ENCODE results near the gene IRF7. TPM values are rescaled to one million over a fixed set of nuclear protein-coding genes. Genes with fewer than 3 reads are reported as not detected.

The IRF7 gene
- total and polyA plus RNA-seq, 11 donors: 5.5 to 30.6 (median 14.9) TPM

DNA sequence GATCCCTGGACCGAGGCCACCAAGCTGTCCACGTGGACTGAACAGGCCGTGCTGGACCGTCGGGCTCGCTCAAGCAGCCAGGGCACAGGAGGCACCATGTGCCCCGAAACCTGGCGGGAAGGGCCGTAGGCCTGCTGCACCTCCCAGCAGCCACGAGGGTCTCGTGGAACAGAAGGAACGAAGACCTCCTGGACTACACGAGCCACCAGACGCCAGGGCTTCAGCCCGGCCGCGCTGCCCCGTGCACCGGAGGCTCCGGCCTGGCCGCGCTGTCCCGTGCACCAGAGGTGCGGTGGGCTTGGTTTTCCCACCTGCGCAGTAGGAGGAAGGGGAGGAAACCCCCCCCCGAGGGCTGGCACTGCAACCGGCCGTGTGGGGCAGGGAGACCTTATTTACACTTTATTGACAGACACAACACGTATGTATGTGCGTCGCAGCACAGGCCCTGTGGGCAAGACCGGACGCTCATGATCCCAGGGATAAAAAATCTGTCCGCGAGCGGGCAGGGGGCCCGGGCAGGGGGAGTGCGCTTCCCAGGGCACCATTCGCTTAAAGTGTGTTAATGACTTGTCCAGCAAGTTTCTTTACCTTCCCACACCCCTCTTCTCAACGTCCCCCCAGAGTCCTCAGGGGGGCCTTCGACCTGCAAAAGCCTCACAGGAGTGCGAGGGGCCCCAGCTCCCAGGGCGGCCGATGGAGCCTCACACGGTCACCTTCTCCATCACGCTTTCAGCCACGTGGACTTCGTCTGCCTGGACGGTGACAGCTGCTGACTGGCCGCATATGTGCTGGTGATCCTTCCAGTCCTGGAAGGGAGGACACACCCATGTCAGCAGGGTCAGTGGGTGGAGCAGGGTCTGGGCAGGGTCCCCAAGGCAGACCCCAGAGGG, 28.3 kb upstream of the IRF7 start:
- Histone ChIP-seq H3K4me3 (no peak overlapping the region), H3K4me1 (peaks cover 0 to 15% (median under 1%) of the 10 kb centered on the region in 12 donors), H3K27ac (no peak overlapping the region), H3K27me3 (peaks cover 2 to 18% (median 5%) of the 10 kb centered on the region in 9 donors), H3K9me3 (no peaks in the 10 kb centered on the region), H3K36me3 (peaks cover 0 to 26% (median 15%) of the 10 kb centered on the region in 9 donors)
- 87 to 89% (median 88%) methylated on average over 45 to 50 of the region's 50 CpGs for WGBS, 4 donors
- ATAC-seq (no peak), DNase-seq (no peak)
- intact Hi-C loops (cut with DNase I): no loop called here
- TF ChIP-seq, protein P1, sequence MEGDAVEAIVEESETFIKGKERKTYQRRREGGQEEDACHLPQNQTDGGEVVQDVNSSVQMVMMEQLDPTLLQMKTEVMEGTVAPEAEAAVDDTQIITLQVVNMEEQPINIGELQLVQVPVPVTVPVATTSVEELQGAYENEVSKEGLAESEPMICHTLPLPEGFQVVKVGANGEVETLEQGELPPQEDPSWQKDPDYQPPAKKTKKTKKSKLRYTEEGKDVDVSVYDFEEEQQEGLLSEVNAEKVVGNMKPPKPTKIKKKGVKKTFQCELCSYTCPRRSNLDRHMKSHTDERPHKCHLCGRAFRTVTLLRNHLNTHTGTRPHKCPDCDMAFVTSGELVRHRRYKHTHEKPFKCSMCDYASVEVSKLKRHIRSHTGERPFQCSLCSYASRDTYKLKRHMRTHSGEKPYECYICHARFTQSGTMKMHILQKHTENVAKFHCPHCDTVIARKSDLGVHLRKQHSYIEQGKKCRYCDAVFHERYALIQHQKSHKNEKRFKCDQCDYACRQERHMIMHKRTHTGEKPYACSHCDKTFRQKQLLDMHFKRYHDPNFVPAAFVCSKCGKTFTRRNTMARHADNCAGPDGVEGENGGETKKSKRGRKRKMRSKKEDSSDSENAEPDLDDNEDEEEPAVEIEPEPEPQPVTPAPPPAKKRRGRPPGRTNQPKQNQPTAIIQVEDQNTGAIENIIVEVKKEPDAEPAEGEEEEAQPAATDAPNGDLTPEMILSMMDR (IDR thresholded peaks at IDR 0.05): no peak
- no peak for TF ChIP-seq POLR2A (IDR thresholded peaks at IDR 0.05)

- intact Hi-C loops (cut with DNase I): no loop called here
- ATAC-seq (no peak), DNase-seq (no peak)
- TF ChIP-seq, protein P1 (IDR thresholded peaks at IDR 0.05): no peak
- no peak for TF ChIP-seq POLR2A (IDR thresholded peaks at IDR 0.05)
- Histone ChIP-seq H3K27me3 (peaks cover 9 to 25% (median 13%) of the 10 kb centered on the region in 9 donors), H3K9me3 (no peaks in the 10 kb centered on the region), H3K27ac (no peak overlapping the region), H3K4me3 (no peak overlapping the region), H3K4me1 (peaks cover 0 to 20% (median 4%) of the 10 kb centered on the region in 12 donors), H3K36me3 (peaks cover 0 to 26% (median 15%) of the 10 kb centered on the region in 9 donors)
- WGBS, 4 donors: 91 to 99% (median 97%) methylated on average over 8 to 9 of the region's 9 CpGs
These were observed 27.6 kb upstream of the IRF7 start for GRCh38 chr11:643366-643765.

DNA sequence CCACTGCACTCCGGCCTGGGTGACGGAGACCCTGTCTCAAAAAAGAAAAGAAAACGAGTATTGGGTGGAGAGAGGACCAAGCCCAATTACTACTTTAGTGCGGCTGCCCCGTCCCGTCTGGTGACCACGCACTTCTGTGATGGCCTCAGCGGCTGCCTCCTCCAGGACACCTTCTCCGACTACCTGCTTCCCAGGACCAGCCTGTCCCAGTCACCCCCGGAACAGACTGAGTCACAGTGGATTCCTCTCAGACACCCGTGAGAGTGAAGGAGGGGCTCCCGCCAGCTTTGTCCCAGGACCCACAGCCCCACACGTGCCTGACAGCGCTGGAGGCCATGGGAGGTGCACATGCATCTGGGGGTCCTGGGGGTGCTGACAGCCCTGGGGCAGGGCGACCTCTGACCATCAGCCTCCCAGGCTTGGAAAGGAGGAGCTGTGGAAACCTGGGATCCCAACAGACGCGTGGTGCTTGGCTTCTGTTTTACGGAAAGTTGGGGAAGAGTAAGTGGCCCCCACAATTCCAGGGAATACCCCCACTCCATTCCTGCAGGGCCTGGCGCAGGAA, 26.1 kb upstream of the IRF7 start:
- peaks cover 19 to 40% (median 25%) of the 10 kb centered on the region in 9 donors for H3K27me3 ChIP-seq
- TF ChIP-seq, protein P1 (IDR thresholded peaks at IDR 0.05): no peak
- no peak for TF ChIP-seq POLR2A (IDR thresholded peaks at IDR 0.05)
- no peak for ATAC-seq
- no peak overlapping the region for H3K27ac ChIP-seq
- H3K4me1 ChIP-seq: peaks cover 0 to 30% (median 10%) of the 10 kb centered on the region in 12 donors
- DNase-seq: no peak
- H3K4me3 ChIP-seq: no peak overlapping the region
- intact Hi-C loops (cut with DNase I): no loop called here
- no peaks in the 10 kb centered on the region for H3K9me3 ChIP-seq
- peaks cover 0 to 22% (median 14%) of the 10 kb centered on the region in 9 donors for H3K36me3 ChIP-seq
- WGBS, 4 donors: 93 to 99% (median 96%) methylated on average over 12 to 19 of the region's 19 CpGs

Measured in heart left ventricle (tissue), 16 donors.